ENCODE results near the gene KBTBD8.

KBTBD8 gene

GRCh38 chr3:67048067-67048714 is 50.1 kb downstream of the KBTBD8 start:
- no peaks in the 10 kb centered on the region for H3K4me1 ChIP-seq (ENCODE audit: control insufficient read depth, insufficient read depth, low read length)
- no peak overlapping the region for H3K9ac ChIP-seq (ENCODE audit: low read length)
- no peak overlapping the region for H3K4me3 ChIP-seq (ENCODE audit: low read length)
- H3K27me3 ChIP-seq (ENCODE audit: control insufficient read depth, insufficient read depth, low read length): no peaks in the 10 kb centered on the region
- H3K36me3 ChIP-seq (ENCODE audit: control insufficient read depth, insufficient read depth, low read length): no peaks in the 10 kb centered on the region
- no peak overlapping the region for H3K27ac ChIP-seq (ENCODE audit: low read depth, low read length)

DNA sequence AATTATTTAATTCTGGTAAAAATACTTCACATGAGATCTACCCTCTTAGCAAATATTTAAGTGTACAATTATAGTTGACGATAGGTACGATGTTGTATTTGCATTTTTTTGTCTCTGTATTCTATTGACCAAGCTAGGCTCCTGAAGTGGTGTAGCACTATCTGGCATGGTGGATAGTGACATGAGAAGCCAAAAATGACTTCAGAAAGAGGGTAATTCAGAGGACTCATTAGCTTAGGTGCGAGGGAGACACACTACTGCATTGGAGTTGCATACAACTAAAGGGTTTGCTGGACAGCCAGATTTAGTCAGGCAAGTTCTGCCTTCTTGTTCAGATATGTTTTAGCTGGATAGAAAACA is 50.6 kb downstream of the KBTBD8 start:
- H3K36me3 ChIP-seq (ENCODE audit: control insufficient read depth, insufficient read depth, low read length): no peaks in the 10 kb centered on the region
- H3K4me1 ChIP-seq (ENCODE audit: control insufficient read depth, insufficient read depth, low read length): no peaks in the 10 kb centered on the region
- no peak overlapping the region for H3K27ac ChIP-seq (ENCODE audit: low read depth, low read length)
- H3K9ac ChIP-seq (ENCODE audit: low read length): no peak overlapping the region
- no peaks in the 10 kb centered on the region for H3K27me3 ChIP-seq (ENCODE audit: control insufficient read depth, insufficient read depth, low read length)
- no peak overlapping the region for H3K4me3 ChIP-seq (ENCODE audit: low read length)

DNA sequence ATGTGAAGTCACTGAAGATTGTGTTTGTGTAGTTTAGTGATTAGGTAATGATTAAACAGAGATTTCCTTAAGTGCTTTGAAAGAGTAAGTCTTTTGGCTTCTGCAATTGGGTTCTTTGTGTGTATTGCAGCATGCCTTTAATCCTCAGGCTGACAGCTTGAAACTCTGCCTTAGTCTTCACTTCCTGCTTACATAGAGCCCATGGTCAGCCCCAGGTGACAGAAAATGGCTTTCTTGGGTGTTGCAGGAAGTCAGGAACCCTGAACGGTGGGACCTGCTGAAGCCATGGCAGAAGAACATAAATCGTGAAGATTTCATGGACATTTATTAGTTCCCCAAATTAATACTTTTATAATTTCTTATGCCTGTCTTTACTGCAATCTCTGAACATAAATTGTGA is 61.3 kb downstream of the KBTBD8 start:
- Histone ChIP-seq H3K4me1 (ENCODE audit: control insufficient read depth, insufficient read depth, low read length) (no peaks in the 10 kb centered on the region), H3K36me3 (ENCODE audit: control insufficient read depth, insufficient read depth, low read length) (no peaks in the 10 kb centered on the region), H3K27ac (ENCODE audit: low read depth, low read length) (no peak overlapping the region), H3K4me3 (ENCODE audit: low read length) (no peak overlapping the region), H3K27me3 (ENCODE audit: control insufficient read depth, insufficient read depth, low read length) (no peaks in the 10 kb centered on the region), H3K9ac (ENCODE audit: low read length) (no peak overlapping the region)
